HepG2 (cell line): ENCODE data around the gene GPR156. TPM values are rescaled to one million over a fixed set of nuclear protein-coding genes. Genes with fewer than 3 reads are reported as not detected.

Experiments
- GTF3A ChIP-seq: sonication (generic); formaldehyde crosslinking; conservative IDR thresholded peaks from 2 replicates; pipeline ENCODE4 v1.4.0; 2020; ENCODE audit warnings: mild to moderate bottlenecking, missing genetic modification reagents
- MYC ChIP-seq: sonication (generic); formaldehyde crosslinking; IDR thresholded peaks from 2 replicates; pipeline ENCODE4 v1.9.0; 2021; ENCODE audit warnings: missing genetic modification reagents, borderline replicate concordance
- SMARCC2 ChIP-seq: fragments of 450-650 bp; IDR thresholded peaks from 2 replicates; pipeline ENCODE4 v1.6.1; 2017; ENCODE audit warnings: antibody characterized with exemption, mild to moderate bottlenecking
- SPEN ChIP-seq: sonication (generic); formaldehyde crosslinking; IDR thresholded peaks from 2 replicates; pipeline ENCODE4 v1.5.1; 2020; ENCODE audit warnings: low read depth, mild to moderate bottlenecking, missing genetic modification reagents
- SRSF1 ChIP-seq: fragments of 200-400 bp; formaldehyde crosslinking; optimal IDR thresholded peaks from 2 replicates; pipeline ENCODE3; 2017; ENCODE audit warnings: mild to moderate bottlenecking, low read depth, low read length, moderate library complexity
- TBP ChIP-seq: sonication (generic); formaldehyde crosslinking; IDR thresholded peaks from 2 replicates; pipeline ENCODE4 v1.5.0; 2020; ENCODE audit warnings: missing genetic modification reagents
- polyA plus RNA-seq, 8 experiments: library from polyadenylated mRNA; depleted of rRNA in 3 of 8; stranded (reverse) in 7 of 8; unstranded in 1 of 8; fragments of >200 nt; fragmentation: Illumina TruSeq in 4 of 8; extraction: Trizol in 4 of 8; gene quantifications; 2 replicates each; pipeline versions ENCODE4 v1.2.1 to v1.2.3, GENCODE V29; 2011 to 2016; ENCODE audit warnings: low read depth in 4 of 8, missing spikeins in 1 of 8, mixed read lengths in 1 of 8; ENCODE audit not compliant: insufficient read depth in 1 of 8
- total RNA-seq, 5 experiments: library from RNA; depleted of rRNA; stranded (reverse); fragments of >200 nt; fragmentation: Illumina TruSeq; extraction: Trizol; gene quantifications; 2 replicates each; pipeline ENCODE4 v1.2.3, GENCODE V29; 2016; ENCODE audit warnings: low read depth in 1 of 5
- TF ChIP-seq, protein P1 (sequence below), 2 experiments: fragments of 450-650 bp in 1 of 2; sonication (generic) in 1 of 2; formaldehyde crosslinking in 1 of 2; IDR thresholded peaks; 2 replicates each; pipeline versions ENCODE4 v1.6.1 to v1.8.0; 2016 to 2022; ENCODE audit warnings: antibody characterized with exemption in 1 of 2, mild to moderate bottlenecking in 1 of 2, missing genetic modification reagents in 1 of 2
- TF ChIP-seq, protein P2 (sequence below): sonication (generic); formaldehyde crosslinking; IDR thresholded peaks from 2 replicates; pipeline ENCODE4 v1.5.0; 2020; ENCODE audit warnings: missing genetic modification reagents
- TF ChIP-seq, protein P3 (sequence below): sonication (generic); formaldehyde crosslinking; IDR thresholded peaks from 2 replicates; pipeline ENCODE4 v1.4.0; 2020; ENCODE audit warnings: missing genetic modification reagents
- TF ChIP-seq, protein P4 (sequence below): sonication (generic); formaldehyde crosslinking; IDR thresholded peaks from 2 replicates; pipeline ENCODE4 v1.5.1; 2020; ENCODE audit warnings: missing genetic modification reagents, mild to moderate bottlenecking, borderline replicate concordance
- TF ChIP-seq, protein P5 (sequence below): sonication (generic); formaldehyde crosslinking; IDR thresholded peaks from 2 replicates; pipeline ENCODE4 v1.8.1; 2023; ENCODE audit warnings: mild to moderate bottlenecking, missing genetic modification reagents

Gene GPR156
- total and polyA plus RNA-seq, 2 of the 13 experiments (the other 11 are each of a cell fraction or from before 2014, with no cell fraction given) = not detected

DNA sequence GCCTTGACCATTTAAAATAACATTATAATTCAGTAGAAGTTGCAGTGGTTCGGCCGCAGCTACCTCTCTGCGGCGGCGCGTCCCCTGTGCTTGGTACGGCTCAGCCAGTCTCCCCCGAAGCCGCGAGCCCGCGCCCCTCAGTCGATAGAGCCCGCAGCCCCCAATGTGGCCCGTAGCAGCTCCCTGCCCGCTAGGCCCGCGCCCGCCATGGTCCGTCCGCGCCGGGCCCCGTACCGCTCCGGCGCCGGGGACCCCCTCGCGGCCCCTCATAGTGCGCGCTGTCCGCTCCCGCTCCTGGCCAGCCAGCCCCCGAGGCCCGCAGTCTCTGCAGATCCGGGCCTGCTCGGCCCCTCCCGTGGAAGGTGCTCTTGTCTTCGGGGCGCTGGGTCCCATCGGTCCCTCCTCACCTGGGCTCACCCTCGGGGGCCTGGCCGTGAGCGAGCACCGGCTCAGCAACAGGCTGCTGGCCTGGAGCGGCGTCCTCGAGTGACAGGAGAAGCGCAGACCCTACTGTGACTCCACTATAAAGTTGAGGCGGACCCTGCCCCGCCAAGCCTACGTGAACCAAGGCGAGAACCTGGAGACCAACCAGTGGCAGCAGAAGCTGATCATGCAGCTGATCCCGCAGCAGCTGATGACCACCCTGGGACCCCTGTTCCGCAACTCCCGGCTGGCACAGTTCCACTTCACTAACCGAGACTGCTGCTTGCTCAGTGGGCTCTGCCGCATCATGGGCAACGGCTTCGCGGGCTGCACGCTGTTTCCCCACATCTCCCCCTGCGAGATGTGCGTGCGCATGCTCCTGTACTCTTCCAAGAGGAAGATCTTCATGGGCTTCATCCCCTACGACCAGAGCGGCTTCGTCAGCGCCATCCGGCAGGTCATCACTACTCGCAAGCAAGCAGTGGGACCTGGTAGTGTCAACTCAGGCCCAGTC, 21.8 kb upstream of the GPR156 start (continued):
- TF ChIP-seq, protein P1, sequence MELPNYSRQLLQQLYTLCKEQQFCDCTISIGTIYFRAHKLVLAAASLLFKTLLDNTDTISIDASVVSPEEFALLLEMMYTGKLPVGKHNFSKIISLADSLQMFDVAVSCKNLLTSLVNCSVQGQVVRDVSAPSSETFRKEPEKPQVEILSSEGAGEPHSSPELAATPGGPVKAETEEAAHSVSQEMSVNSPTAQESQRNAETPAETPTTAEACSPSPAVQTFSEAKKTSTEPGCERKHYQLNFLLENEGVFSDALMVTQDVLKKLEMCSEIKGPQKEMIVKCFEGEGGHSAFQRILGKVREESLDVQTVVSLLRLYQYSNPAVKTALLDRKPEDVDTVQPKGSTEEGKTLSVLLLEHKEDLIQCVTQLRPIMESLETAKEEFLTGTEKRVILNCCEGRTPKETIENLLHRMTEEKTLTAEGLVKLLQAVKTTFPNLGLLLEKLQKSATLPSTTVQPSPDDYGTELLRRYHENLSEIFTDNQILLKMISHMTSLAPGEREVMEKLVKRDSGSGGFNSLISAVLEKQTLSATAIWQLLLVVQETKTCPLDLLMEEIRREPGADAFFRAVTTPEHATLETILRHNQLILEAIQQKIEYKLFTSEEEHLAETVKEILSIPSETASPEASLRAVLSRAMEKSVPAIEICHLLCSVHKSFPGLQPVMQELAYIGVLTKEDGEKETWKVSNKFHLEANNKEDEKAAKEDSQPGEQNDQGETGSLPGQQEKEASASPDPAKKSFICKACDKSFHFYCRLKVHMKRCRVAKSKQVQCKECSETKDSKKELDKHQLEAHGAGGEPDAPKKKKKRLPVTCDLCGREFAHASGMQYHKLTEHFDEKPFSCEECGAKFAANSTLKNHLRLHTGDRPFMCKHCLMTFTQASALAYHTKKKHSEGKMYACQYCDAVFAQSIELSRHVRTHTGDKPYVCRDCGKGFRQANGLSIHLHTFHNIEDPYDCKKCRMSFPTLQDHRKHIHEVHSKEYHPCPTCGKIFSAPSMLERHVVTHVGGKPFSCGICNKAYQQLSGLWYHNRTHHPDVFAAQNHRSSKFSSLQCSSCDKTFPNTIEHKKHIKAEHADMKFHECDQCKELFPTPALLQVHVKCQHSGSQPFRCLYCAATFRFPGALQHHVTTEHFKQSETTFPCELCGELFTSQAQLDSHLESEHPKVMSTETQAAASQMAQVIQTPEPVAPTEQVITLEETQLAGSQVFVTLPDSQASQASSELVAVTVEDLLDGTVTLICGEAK (IDR thresholded peaks at IDR 0.05) = no peak
- TF ChIP-seq, protein P1 (CRISPR knock-in tag; IDR thresholded peaks at IDR 0.05) = no peak
- TF ChIP-seq TBP = no peak
- no peak for TF ChIP-seq GTF3A
- no peak for TF ChIP-seq SRSF1
- TF ChIP-seq, protein P2, sequence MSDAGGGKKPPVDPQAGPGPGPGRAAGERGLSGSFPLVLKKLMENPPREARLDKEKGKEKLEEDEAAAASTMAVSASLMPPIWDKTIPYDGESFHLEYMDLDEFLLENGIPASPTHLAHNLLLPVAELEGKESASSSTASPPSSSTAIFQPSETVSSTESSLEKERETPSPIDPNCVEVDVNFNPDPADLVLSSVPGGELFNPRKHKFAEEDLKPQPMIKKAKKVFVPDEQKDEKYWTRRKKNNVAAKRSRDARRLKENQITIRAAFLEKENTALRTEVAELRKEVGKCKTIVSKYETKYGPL (CRISPR knock-in tag) = no peak
- TF ChIP-seq, protein P3, sequence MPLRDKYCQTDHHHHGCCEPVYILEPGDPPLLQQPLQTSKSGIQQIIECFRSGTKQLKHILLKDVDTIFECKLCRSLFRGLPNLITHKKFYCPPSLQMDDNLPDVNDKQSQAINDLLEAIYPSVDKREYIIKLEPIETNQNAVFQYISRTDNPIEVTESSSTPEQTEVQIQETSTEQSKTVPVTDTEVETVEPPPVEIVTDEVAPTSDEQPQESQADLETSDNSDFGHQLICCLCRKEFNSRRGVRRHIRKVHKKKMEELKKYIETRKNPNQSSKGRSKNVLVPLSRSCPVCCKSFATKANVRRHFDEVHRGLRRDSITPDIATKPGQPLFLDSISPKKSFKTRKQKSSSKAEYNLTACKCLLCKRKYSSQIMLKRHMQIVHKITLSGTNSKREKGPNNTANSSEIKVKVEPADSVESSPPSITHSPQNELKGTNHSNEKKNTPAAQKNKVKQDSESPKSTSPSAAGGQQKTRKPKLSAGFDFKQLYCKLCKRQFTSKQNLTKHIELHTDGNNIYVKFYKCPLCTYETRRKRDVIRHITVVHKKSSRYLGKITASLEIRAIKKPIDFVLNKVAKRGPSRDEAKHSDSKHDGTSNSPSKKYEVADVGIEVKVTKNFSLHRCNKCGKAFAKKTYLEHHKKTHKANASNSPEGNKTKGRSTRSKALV = no peak
- TF ChIP-seq, protein P4, sequence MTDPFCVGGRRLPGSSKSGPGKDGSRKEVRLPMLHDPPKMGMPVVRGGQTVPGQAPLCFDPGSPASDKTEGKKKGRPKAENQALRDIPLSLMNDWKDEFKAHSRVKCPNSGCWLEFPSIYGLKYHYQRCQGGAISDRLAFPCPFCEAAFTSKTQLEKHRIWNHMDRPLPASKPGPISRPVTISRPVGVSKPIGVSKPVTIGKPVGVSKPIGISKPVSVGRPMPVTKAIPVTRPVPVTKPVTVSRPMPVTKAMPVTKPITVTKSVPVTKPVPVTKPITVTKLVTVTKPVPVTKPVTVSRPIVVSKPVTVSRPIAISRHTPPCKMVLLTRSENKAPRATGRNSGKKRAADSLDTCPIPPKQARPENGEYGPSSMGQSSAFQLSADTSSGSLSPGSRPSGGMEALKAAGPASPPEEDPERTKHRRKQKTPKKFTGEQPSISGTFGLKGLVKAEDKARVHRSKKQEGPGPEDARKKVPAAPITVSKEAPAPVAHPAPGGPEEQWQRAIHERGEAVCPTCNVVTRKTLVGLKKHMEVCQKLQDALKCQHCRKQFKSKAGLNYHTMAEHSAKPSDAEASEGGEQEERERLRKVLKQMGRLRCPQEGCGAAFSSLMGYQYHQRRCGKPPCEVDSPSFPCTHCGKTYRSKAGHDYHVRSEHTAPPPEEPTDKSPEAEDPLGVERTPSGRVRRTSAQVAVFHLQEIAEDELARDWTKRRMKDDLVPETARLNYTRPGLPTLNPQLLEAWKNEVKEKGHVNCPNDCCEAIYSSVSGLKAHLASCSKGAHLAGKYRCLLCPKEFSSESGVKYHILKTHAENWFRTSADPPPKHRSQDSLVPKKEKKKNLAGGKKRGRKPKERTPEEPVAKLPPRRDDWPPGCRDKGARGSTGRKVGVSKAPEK (CRISPR knock-in tag) = no peak
- no peak for TF ChIP-seq SPEN (CRISPR knock-in tag)
- TF ChIP-seq SMARCC2 = no peak
- TF ChIP-seq, protein P5, sequence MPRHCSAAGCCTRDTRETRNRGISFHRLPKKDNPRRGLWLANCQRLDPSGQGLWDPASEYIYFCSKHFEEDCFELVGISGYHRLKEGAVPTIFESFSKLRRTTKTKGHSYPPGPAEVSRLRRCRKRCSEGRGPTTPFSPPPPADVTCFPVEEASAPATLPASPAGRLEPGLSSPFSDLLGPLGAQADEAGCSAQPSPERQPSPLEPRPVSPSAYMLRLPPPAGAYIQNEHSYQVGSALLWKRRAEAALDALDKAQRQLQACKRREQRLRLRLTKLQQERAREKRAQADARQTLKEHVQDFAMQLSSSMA = no peak
- TF ChIP-seq MYC (CRISPR knock-in tag) = no peak
- TF ChIP-seq, all 625 proteins: peak for 0
